ENCODE results near the gene FAM53B. TPM values are rescaled to one million over a fixed set of nuclear protein-coding genes. Genes with fewer than 3 reads are reported as not detected.
A peak's percentile ranks its signal among the peaks of the same experiment; 100 is the strongest.

FAM53B gene
- total RNA-seq, 1 experiment from 2014 or later, result 13.7 TPM

DNA sequence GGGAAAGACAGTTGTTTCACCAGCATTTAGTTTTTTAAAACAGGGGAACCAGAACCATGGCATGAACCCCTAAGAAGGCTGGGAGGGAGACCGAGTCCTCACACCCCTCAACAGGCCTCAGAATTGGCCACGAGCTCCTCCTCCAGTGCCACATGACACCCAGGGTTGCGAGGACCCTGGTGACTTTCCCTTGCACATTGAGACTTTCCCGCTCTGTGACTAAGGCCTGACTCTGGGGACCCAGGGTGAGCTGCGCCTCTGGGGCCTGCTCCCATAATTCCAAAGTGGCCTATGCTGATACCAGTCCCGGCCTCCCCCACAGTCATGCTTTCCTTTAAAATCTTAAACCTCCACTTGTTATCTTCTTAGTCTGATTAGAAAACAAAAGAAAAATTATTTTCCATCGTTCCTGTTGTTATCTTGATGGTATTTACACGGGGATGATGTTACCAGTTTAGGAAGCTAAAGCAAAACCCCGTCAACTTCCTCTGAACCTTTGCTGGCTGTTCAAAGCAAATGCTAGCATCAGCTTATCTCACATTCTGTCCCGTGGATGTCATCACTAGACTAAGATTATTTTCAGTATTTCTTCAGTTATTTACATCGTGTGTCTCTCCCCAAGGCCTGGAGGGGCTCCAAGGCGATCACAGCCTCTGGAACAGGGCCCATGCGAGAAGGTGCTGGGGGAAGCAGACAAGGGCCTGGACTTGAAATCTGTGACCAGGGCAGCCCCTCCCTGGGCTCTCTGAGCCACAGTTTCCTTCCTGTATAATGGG, 42.1 kb downstream of the FAM53B start:
- Mint-ChIP-seq H3K4me3 (ENCODE audit: unreplicated experiment) (no peak overlapping the region), H3K9me3 (ENCODE audit: unreplicated experiment) (no peaks in the 10 kb centered on the region), H3K4me1 (ENCODE audit: low read depth, unreplicated experiment) (peaks cover 12% of the 10 kb centered on the region), H3K27ac (ENCODE audit: unreplicated experiment) (peak overlapping the region; percentile 69), H3K27me3 (ENCODE audit: insufficient read depth, unreplicated experiment) (no peaks in the 10 kb centered on the region), H3K36me3 (ENCODE audit: insufficient read depth, unreplicated experiment) (no peaks in the 10 kb centered on the region)
- CTCF ChIA-PET, result interaction anchor here (0.6 to 1.5 kb wide), 2 partner anchors 39 to 834 kb away, joined by 3 to 8 read pairs; no protein-coding TSS in a partner anchor
- H3K9me3 ChIP-seq, result no peaks in the 10 kb centered on the region
- no peaks in the 10 kb centered on the region for H3K27me3 ChIP-seq (replicated peaks; ENCODE audit: control insufficient read depth, insufficient read depth, low read length)
- H3K4me1 ChIP-seq, result peaks cover 14% of the 10 kb centered on the region; the same call in 1 of the 2 replicates
- TF ChIP-seq, protein P1, sequence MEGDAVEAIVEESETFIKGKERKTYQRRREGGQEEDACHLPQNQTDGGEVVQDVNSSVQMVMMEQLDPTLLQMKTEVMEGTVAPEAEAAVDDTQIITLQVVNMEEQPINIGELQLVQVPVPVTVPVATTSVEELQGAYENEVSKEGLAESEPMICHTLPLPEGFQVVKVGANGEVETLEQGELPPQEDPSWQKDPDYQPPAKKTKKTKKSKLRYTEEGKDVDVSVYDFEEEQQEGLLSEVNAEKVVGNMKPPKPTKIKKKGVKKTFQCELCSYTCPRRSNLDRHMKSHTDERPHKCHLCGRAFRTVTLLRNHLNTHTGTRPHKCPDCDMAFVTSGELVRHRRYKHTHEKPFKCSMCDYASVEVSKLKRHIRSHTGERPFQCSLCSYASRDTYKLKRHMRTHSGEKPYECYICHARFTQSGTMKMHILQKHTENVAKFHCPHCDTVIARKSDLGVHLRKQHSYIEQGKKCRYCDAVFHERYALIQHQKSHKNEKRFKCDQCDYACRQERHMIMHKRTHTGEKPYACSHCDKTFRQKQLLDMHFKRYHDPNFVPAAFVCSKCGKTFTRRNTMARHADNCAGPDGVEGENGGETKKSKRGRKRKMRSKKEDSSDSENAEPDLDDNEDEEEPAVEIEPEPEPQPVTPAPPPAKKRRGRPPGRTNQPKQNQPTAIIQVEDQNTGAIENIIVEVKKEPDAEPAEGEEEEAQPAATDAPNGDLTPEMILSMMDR (IDR thresholded peaks at IDR 0.05; ENCODE audit: insufficient read depth in 1 of 2, low read depth in 1 of 2, low read length in 1 of 2, severe bottlenecking in 1 of 2, unreplicated experiment in 1 of 2), result no peak
- H3K36me3 ChIP-seq (ENCODE audit: control insufficient read depth, insufficient read depth, low read length), result peaks cover 2% of the 10 kb centered on the region; the same call in 1 of the 2 replicates
- intact Hi-C loops (cut with micrococcal nuclease; ENCODE audit: unreplicated experiment), result no loop called here
- no peak for DNase-seq
- BruUV-seq (replicated peaks), result no TSS peak
- POLR2A ChIA-PET, result no interaction called here
- H3K4me3 ChIP-seq (ENCODE audit: low read depth, low read length), result no peak overlapping the region

DNA sequence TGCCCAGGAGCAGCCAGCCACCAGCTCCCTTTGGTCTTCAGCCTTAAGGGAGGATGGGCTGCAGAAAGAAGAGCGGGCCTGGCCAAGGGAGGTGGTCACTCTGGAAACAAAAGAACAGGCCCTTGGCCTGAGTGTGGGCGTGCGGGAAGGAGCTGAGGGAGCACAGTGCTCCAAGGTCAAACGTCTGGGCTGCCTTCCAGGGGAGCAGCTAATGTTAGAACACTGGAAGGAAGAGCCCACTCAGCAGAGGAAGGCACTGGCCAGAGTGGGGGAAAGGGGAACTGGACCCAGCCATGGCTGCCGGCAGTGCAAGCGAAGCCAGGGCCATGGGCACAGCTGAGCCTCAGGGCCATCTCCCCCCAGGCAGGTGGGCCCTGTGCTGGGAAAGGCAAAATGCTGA, 42.7 kb downstream of the FAM53B start:
- peaks cover 2% of the 10 kb centered on the region; the same call in 1 of the 2 replicates for H3K36me3 ChIP-seq (ENCODE audit: control insufficient read depth, insufficient read depth, low read length)
- TF ChIP-seq, protein P1 (IDR thresholded peaks at IDR 0.05; ENCODE audit: insufficient read depth in 1 of 2, low read depth in 1 of 2, low read length in 1 of 2, severe bottlenecking in 1 of 2, unreplicated experiment in 1 of 2), result no peak
- H3K4me1 ChIP-seq, result peaks cover 14% of the 10 kb centered on the region; the same call in 1 of the 2 replicates
- no peak overlapping the region for H3K27ac Mint-ChIP-seq (ENCODE audit: unreplicated experiment)
- no peak overlapping the region for H3K4me3 Mint-ChIP-seq (ENCODE audit: unreplicated experiment)
- intact Hi-C loops (cut with micrococcal nuclease; ENCODE audit: unreplicated experiment), result no loop called here
- no peak for DNase-seq
- POLR2A ChIA-PET, result no interaction called here
- H3K4me3 ChIP-seq (ENCODE audit: low read depth, low read length), result no peak overlapping the region
- H3K27me3 Mint-ChIP-seq (ENCODE audit: insufficient read depth, unreplicated experiment), result no peaks in the 10 kb centered on the region
- peaks cover 12% of the 10 kb centered on the region for H3K4me1 Mint-ChIP-seq (ENCODE audit: low read depth, unreplicated experiment)
- CTCF ChIA-PET, result interaction anchor here (1.5 kb wide), 1 partner anchor 40 kb away, joined by 8 read pairs; no protein-coding TSS in a partner anchor
- no TSS peak for BruUV-seq (replicated peaks)
- H3K36me3 Mint-ChIP-seq (ENCODE audit: insufficient read depth, unreplicated experiment), result no peaks in the 10 kb centered on the region
- H3K9me3 ChIP-seq, result no peaks in the 10 kb centered on the region
- no peaks in the 10 kb centered on the region for H3K27me3 ChIP-seq (replicated peaks; ENCODE audit: control insufficient read depth, insufficient read depth, low read length)
- no peaks in the 10 kb centered on the region for H3K9me3 Mint-ChIP-seq (ENCODE audit: unreplicated experiment)

DNA sequence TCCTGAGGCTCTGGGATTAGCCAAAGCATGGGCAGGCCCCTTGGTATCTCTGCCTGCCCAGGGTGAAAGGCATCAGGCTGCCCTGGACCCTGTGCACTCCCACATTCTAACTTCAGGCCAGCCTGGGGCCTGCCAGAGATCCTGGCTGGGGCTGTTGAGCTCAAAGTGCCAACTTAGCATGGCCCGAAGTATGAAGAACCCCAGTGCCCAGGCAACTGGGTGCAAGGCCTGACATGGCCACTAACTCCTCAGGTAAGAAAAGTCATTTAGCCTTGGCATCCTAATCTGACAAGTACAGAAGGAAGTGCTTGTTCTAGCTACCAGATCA, 43.2 kb downstream of the FAM53B start:
- Mint-ChIP-seq H3K4me3 (ENCODE audit: unreplicated experiment) (no peak overlapping the region), H3K36me3 (ENCODE audit: insufficient read depth, unreplicated experiment) (no peaks in the 10 kb centered on the region), H3K4me1 (ENCODE audit: low read depth, unreplicated experiment) (peaks cover 12% of the 10 kb centered on the region), H3K9me3 (ENCODE audit: unreplicated experiment) (no peaks in the 10 kb centered on the region), H3K27me3 (ENCODE audit: insufficient read depth, unreplicated experiment) (no peaks in the 10 kb centered on the region), H3K27ac (ENCODE audit: unreplicated experiment) (no peak overlapping the region)
- Histone ChIP-seq H3K36me3 (ENCODE audit: control insufficient read depth, insufficient read depth, low read length) (peaks cover 2% of the 10 kb centered on the region; the same call in 1 of the 2 replicates), H3K4me1 (peaks cover 14% of the 10 kb centered on the region; the same call in 1 of the 2 replicates), H3K27me3 (replicated peaks; ENCODE audit: control insufficient read depth, insufficient read depth, low read length) (no peaks in the 10 kb centered on the region), H3K4me3 (ENCODE audit: low read depth, low read length) (no peak overlapping the region), H3K9me3 (no peaks in the 10 kb centered on the region)
- BruUV-seq (replicated peaks), result no TSS peak
- TF ChIP-seq, protein P1 (IDR thresholded peaks at IDR 0.05; ENCODE audit: insufficient read depth in 1 of 2, low read depth in 1 of 2, low read length in 1 of 2, severe bottlenecking in 1 of 2, unreplicated experiment in 1 of 2), result no peak
- DNase-seq, result no peak
- ChIA-PET CTCF (interaction anchor here (1.5 kb wide), 1 partner anchor 40 kb away, joined by 8 read pairs; no protein-coding TSS in a partner anchor), POLR2A (no interaction called here)
- intact Hi-C loops (cut with micrococcal nuclease; ENCODE audit: unreplicated experiment), result no loop called here
